ENCODE data around the gene FBLN2. TPM values are rescaled to one million over a fixed set of nuclear protein-coding genes. Genes with fewer than 3 reads are reported as not detected.

FBLN2 gene
- total RNA-seq, 1 experiment from 2014 or later, result 0.07 TPM

- no peak for DNase-seq (ENCODE audit: low spot score)
Measured at GRCh38 chr3:13532085-13532484, 16.8 kb upstream of the FBLN2 start.

DNA sequence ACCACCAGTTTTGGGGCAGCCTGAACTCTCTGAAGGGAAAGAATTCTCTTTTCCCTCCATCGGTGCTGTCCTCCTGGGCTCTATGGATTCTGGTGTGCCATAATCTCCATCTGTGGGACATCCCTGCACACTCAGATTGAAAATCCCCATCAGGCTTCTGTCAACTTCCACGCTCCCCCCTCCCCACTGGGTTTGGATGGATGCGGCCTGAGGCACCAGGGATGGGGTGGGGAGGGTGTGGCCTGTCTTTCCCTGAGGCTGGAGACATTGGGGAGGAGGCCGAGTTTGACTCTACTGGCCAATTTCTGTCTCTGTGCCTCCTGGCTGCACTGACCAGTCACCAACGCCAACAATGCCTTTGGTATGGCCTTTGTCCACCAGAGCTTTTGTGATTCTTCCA is 16.3 kb upstream of the FBLN2 start:
- no peak for DNase-seq (ENCODE audit: low spot score)

DNA sequence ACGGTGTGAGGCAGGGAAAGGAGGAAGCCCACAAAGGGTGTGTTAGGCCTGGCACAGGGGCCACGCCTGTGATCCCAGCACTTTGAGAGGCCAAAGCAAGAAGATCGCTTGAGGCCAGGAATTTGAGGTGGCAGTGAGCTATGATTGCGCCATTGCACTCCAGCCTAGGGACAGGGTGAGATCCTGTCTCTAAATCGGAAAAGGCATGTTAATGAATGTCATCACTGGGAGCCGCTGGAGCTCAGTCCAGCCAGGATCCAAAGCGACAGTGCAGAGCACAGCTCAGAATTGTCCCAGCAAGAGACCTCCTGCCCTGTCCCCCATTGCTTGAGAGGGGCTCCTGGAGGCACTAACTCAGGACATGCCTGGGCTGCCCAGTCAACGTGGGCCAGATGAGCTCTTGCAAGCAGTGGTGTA is 15.0 kb upstream of the FBLN2 start:
- no peak for DNase-seq (ENCODE audit: low spot score)

GRCh38 chr3:13535526-13535875 is 13.4 kb upstream of the FBLN2 start:
- no peak for DNase-seq (ENCODE audit: low spot score)

- DNase-seq (ENCODE audit: low spot score), result no peak
Measured at GRCh38 chr3:13535905-13536304, 13.0 kb upstream of the FBLN2 start.

GRCh38 chr3:13536432-13536831 is 12.5 kb upstream of the FBLN2 start:
- no peak for DNase-seq (ENCODE audit: low spot score)

GRCh38 chr3:13536832-13537231 is 12.1 kb upstream of the FBLN2 start:
- peak; percentile 65 for DNase-seq (ENCODE audit: low spot score)

DNA sequence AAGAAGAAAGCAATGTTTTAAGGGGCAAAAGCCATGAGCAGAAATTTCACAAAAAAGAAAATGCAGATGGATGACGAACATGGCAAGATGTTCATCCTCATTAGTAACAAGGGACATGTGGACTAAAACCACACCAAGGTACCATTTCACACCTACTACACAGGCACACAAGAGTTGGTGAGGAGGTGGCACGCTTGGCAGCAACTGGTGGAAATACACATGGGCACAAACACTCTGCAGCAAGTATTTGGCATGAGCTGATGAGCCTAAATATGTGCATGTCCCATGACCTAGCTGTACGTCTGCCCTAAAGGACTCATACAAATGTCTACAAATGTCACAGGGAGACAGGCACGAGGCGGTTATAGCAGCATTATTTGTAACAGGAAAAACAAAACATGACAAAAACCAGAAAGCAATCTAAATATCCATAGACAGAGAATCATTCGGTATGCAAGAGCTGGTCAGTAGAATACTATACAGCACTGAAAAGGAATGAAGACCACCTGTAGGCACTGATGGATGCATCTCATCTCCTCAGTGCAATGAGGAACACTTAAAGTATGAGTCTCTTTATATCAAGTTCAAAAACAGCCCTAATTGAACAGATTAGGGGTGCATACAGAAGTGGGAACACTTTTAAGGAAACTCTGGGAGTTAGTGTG is 11.5 kb upstream of the FBLN2 start:
- peak; percentile 38 for DNase-seq (ENCODE audit: low spot score)

- peak; percentile 100 for DNase-seq (ENCODE audit: low spot score)
Measured at GRCh38 chr3:13537909-13538296, 11.0 kb upstream of the FBLN2 start.

GRCh38 chr3:13538520-13539291 is 10.2 kb upstream of the FBLN2 start:
- DNase-seq (ENCODE audit: low spot score), result no peak

- DNase-seq (ENCODE audit: low spot score), result peak; percentile 60
Measured at GRCh38 chr3:13539292-13539638, 9.7 kb upstream of the FBLN2 start.

DNA sequence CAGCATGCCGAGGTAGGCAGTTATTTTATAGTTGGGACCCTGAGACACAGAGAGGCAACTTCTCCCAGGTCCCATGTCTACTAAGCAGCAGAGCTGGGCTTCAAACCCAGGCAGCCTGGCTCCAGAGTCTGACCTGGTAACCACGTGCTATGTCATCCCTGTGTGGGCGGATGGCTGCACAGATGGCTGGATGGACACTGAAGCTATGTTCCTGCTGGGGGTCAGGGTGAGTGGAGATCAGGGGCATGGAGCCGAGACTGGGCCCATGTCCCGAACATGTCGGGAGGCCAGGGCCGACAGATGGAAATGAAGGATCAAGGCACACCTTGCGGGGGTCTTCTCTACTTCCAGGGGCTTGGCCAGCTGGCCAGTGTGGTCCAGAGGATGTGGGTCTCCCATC is 9.3 kb upstream of the FBLN2 start:
- DNase-seq (ENCODE audit: low spot score), result no peak

GRCh38 chr3:13540297-13540995 is 8.5 kb upstream of the FBLN2 start:
- no peak for DNase-seq (ENCODE audit: low spot score)

GRCh38 chr3:13541691-13542090 is 7.2 kb upstream of the FBLN2 start:
- DNase-seq (ENCODE audit: low spot score), result peak; percentile 39

- no peak for DNase-seq (ENCODE audit: low spot score)
Measured at GRCh38 chr3:13542142-13542541, 6.8 kb upstream of the FBLN2 start.

- DNase-seq (ENCODE audit: low spot score), result peak; percentile 91
Measured at GRCh38 chr3:13543253-13543652, 5.7 kb upstream of the FBLN2 start.

GRCh38 chr3:13544293-13544831 is 4.6 kb upstream of the FBLN2 start:
- DNase-seq (ENCODE audit: low spot score), result peak; percentile 94

DNA sequence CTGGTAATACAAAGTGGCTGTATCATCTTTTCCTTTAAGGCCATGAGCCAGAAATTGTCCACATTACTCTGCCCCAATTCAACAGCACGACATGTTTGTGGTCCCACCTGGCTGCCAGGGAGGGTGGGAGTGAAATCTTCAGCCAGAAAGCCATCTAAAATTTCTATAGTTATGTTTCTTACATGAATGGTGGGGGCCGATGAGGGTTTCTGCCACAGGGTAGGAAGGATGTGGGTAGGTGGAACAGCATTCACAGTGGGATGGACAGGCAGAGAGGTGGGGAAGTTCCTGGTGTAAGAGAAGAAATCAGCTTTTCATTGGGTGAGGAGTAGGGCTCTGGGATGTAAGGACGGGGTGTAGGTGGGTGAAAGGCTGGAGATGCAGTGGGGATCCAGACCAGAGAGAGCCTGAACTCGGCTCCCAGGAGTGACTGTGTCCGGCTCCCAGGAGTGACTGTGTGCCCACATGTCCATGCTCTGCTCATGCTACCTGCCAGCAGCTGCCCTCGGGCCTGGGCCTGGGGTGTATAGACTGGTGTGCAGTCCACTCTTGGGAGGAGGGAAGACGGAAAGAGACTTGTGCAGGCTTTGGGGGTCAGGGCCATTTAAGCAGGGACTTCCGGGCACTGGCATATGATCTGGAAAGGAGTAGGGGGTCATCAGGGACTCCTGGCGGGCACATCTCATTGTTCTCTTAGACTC is 3.8 kb upstream of the FBLN2 start:
- DNase-seq (ENCODE audit: low spot score), result no peak

- DNase-seq (ENCODE audit: low spot score), result no peak
Measured at GRCh38 chr3:13545952-13546454, 2.9 kb upstream of the FBLN2 start.

- DNase-seq (ENCODE audit: low spot score), result peak; percentile 89
Measured at GRCh38 chr3:13546667-13547171, 2.2 kb upstream of the FBLN2 start.

GRCh38 chr3:13547591-13548371 is 1.1 kb upstream of the FBLN2 start:
- no peak for DNase-seq (ENCODE audit: low spot score)
